CD4-positive, alpha-beta T cell treated with Interleukin-17A for 1 hour (primary cell): ENCODE results near the gene BPI.
"Not testable (repeated sequence)": the region's sequence is repeated elsewhere in the genome, so short reads cannot be mapped to it uniquely, and the experiment has no call there.

Source experiments
- DNase-seq: peaks from one replicate; pipeline ENCODE4 v3.0.0-alpha.2; 2020

Gene BPI

GRCh38 chr20:38373231-38373867, 69.4 kb downstream of the BPI start:
- no peak for DNase-seq

GRCh38 chr20:38373898-38374297, 69.9 kb downstream of the BPI start:
- DNase-seq, result no peak

- no peak for DNase-seq
Measured at GRCh38 chr20:38377039-38377685, 73.2 kb downstream of the BPI start.

GRCh38 chr20:38377838-38378237, 73.9 kb downstream of the BPI start:
- not testable (repeated sequence) for DNase-seq

GRCh38 chr20:38383147-38383546, 79.2 kb downstream of the BPI start:
- no peak for DNase-seq

GRCh38 chr20:38386004-38386403, 82.0 kb downstream of the BPI start:
- DNase-seq, result no peak

DNA sequence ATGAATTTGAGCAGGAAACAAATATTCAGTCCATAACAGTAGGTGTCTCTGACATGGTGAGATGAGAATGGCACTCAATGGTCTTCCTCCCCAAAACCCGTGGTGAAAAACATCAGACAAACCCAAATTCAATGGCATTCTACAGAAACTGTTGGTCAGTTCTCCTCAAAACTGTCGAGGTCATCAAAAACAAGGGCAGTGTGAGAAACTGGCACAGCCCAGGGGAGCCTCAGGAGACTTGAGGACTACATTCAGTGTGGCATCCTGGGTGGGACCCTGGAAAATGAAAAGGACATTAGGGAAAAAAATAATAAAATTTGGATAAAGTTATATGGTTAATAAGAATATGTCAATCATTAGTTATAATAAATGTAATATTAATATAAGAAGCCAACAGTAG, 82.9 kb downstream of the BPI start:
- no peak for DNase-seq
